ENCODE results near the gene LTBP3. TPM values are rescaled to one million over a fixed set of nuclear protein-coding genes. Genes with fewer than 3 reads are reported as not detected.

The LTBP3 gene
- polyA plus RNA-seq = 0.57 and 1.3 TPM in 2 replicates

DNA sequence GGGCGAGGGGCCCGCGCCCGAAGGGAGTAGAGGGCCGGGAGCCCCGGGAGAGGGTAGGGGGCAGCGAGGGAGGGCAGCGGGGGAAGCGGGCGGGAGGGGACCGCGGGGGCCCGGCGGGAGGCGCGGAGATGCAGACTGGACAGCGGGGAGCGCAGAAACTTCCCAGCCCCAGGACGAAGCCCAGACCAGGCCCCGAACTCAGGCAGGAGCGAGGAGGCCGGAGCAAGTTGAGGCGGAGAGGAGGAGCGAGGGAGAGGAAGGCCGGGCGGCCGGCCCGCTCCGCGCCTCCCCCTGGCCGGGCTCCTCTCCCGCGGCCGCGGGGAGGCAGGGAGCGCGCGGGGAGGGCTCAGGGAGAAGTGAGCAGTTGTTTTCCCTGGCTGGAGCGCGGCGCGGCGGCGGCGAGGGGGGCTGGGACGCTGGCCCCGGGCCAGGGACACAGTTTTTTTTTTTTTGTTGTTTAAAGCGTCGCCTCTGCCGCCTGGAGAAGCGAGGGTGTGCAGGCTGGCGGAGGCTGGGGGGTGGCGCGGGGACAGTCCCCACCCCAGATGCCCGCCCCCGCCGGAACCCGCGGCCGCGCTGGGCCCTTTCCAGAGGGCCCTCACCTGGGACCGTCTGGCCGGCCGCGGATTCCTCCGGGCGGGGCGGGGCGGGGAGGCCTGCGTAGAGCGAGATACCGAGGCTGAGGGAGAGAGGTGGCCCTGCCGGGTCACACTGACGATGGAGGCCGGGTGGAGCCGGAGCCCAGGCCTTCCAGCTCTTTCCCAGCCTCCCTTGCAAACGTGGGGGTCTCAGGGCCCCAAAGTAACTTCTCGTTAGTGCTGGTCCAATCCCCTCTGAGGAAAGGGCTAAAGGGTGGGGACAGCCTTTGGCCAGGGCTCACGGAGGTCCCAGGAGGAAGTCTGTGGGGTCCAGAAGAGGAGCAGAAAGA is at the start of gene LTBP3:
LTBP3 (minus strand) TSS at position 358 of the 928 bp plus-strand sequence. CDS start 400 bp downstream, outside the sequence.

DNA sequence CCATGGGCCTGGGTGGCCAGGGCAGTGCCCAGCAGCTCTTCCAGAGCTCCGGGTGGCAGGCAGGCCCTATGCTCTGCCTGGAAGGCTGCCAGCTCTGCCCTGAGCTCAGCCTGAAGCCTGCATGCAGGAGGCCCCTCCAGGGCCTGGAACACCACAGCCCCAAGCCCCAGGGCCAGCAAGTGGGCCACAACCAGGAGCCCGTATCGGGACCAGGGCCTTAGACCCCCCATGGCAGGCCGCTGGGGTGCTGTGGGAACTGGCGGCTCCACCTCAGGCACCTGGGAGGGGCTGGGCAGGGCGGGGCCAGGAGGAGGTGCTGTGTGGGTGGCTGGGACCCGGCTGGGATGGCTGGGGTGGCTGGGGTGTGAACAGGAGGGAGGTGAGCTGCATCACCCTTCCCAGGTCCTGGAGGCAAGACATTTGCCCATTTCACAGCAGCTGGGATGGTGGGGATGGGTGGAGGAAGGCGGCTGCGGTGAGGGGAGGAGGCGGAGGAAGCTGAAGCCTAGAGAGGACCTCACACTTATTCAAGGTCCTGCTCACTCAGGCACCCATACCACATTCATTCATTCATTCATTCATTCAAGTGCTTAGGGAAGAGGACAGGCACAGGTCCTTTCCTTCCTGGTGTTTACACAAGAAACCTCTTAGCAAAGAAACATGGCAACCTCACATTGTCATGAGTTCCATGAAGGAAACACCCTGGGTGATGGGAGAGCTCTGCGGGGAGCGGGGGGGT is 37.6 kb upstream of the LTBP3 start, which contains the start of gene KCNK7:
KCNK7 (minus strand) TSS at position 258 of the 739 bp plus-strand sequence; CDS start at position 230, 28 bp downstream.

DNA sequence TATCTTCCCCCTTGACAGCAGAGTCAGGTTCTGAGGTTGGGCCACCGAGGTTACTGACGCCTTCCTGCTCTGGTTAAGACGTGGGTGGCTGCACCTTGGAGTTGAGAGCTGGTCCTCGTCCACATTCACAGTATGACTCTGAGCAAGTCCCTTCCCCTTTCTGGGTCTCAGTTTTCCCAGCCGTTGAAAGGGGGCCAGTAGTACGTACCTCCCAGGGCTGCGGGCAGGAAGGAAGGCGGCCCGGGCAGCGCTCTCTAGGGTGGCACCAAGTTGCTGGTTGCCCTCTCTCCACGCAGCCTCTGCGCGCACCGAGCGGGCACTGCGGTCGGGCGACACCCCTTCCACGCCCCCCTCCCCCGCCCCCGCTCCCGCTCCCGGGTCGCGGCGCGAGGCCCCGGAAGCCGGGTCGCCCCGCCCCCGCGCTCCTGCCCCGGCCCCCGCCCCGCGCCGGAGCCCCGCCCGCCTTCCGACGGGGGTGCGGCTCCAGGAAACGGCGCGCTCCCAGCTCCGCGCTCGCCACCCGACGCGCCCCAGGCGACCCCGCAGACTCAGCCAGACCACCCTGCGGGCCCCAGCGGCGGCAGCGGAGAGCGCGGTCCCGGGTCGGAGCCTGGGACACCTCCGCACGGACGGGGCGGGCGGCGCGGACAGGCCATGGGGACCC is 17.5 kb upstream of the LTBP3 start, which contains the start of gene EHBP1L1:
EHBP1L1 (plus strand) TSS at position 486 of the 664 bp plus-strand sequence. CDS start 250 bp downstream, outside the sequence.

DNA sequence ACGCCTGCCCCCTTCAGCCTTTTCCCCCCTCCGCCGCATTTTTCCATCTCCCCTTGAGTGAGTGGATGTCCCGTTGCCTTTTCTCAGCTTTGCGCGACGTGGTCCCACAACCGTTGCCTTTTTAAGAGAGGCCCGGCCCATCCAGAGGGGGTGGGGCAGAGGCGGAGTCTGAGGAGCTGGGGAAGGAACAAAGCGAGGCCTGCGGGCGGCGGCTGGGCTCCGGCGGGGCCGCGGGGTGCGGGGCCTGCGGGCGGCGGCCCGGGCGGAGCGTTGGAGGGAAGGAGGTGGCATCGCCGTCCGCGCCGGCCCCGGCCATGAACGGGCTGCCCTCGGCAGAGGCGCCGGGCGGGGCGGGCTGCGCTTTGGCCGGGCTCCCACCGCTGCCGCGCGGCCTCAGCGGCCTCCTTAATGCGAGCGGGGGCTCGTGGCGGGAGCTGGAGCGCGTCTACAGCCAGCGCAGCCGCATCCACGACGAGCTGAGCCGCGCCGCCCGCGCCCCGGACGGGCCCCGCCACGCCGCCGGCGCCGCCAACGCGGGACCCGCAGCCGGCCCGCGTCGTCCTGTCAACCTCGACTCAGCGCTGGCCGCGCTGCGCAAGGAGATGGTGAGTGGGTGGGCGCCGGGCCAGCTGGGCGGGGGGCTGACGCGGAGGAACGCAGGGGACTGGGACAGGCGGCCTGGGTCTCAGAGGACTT is 14.3 kb upstream of the LTBP3 start, which contains the start of gene FAM89B:
FAM89B (plus strand) TSS at position 183 of the 696 bp plus-strand sequence; CDS start at position 315, 132 bp downstream.

DNA sequence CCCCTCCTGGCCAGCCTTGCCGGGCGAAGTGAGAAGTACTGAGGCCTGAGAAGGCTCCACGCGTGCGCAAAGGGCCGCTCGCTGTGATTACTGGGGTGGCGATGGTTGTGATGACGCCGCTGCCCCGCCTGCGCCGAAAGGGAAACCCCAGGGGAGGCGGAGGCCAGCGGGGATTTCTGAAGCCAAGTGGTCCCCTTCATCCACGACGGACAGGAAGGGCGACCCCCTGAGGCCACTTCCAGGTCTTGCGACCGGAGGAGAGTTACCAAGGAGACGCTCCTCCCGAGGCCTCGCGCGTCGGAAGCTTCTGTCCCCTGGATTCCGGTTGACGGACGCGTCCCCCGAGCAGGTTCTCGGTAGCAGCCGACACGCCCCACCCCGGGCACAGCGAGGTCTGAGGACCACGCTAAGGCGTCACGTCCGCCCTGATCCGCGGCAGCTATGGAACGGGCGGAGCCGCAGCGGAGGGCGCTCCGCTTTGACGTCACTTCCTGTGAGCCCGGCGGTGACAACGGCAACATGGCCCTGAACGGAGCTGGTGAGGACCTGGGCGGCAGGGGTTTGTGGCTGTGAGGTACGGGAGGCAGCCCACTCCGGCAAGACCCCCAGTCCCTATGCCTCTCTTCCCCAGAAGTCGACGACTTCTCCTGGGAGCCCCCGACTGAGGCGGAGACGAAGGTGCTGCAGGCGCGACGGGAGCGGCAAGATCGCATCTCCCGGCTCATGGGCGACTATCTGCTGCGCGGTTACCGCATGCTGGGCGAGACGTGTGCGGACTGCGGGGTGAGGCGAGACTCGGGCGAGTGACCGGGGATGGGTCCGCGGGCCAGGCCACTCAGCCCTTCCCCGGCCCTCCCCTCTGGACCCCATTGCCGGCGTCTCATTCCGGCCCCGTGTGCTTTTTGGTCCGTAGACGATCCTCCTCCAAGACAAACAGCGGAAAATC is 12.1 kb upstream of the LTBP3 start, which contains the start of gene ZNRD2:
ZNRD2 (plus strand) TSS at position 505 of the 946 bp plus-strand sequence; CDS start at position 520, 15 bp downstream.

DNA sequence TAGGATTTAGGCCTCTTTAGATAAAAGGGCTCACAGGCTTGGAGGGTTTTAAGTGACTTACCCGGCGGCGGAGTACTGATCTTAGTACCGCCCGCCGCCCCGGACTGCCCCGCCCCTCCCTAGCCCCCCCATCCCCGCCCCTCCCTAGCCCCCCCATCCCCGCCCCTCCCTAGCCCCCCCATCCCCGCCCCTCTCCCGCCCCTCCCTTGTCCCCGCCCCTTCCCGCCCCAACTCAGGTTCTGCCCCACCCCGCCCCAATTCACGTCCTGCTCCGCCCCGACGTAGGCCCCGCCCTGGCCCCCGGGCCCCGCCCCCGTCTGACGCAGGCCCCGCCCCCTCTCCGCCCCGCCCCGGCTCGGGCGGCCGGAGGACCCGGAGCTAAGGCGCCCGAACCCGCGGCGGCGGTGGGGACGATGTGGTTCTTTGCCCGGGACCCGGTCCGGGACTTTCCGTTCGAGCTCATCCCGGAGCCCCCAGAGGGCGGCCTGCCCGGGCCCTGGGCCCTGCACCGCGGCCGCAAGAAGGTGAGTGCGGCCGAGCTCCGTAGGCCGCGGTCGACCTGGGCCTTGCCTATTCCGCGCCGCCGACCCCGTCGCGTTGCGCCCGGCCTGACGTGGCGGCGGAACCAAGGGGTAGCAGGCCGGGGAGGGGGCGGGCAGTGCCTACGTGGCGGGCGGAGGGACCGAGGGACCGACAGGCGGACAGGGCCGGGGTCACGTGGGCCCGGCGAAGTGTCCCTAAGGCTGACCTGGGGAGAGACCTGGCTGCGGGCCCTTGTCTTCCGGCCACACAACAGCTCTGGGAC is 33.2 kb downstream of the LTBP3 start, which contains the start of gene SCYL1:
SCYL1 (plus strand) TSS at position 343 of the 805 bp plus-strand sequence; CDS start at position 414, 71 bp downstream.

DNA sequence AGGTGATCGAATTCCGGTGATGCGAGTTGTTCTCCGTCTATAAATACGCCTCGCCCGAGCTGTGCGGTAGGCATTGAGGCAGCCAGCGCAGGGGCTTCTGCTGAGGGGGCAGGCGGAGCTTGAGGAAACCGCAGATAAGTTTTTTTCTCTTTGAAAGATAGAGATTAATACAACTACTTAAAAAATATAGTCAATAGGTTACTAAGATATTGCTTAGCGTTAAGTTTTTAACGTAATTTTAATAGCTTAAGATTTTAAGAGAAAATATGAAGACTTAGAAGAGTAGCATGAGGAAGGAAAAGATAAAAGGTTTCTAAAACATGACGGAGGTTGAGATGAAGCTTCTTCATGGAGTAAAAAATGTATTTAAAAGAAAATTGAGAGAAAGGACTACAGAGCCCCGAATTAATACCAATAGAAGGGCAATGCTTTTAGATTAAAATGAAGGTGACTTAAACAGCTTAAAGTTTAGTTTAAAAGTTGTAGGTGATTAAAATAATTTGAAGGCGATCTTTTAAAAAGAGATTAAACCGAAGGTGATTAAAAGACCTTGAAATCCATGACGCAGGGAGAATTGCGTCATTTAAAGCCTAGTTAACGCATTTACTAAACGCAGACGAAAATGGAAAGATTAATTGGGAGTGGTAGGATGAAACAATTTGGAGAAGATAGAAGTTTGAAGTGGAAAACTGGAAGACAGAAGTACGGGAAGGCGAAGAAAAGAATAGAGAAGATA is 59.0 kb downstream of the LTBP3 start, which contains the start of gene MALAT1:
MALAT1 (plus strand) TSS at position 69 of the 736 bp plus-strand sequence.

Other genes with a start within 250 kb of the LTBP3 start
- gene CDC42EP2, start 243.5 kb downstream of the LTBP3 start, polyA plus RNA-seq = 2.8 and 4.2 TPM in 2 replicates
- gene DPF2, start 224.5 kb downstream of the LTBP3 start, polyA plus RNA-seq = 19.0 and 20.5 TPM in 2 replicates
- 1.7 and 1.8 TPM in 2 replicates for gene TIGD3, start 203.6 kb downstream of the LTBP3 start, polyA plus RNA-seq
- 0.51 TPM in 1 of 2 replicates, not detected in the other for gene SLC25A45, start 175.7 kb downstream of the LTBP3 start, polyA plus RNA-seq
- 2.2 and 2.6 TPM in 2 replicates for gene FRMD8, start 171.7 kb downstream of the LTBP3 start, polyA plus RNA-seq
- gene NEAT1, start 135.6 kb downstream of the LTBP3 start, polyA plus RNA-seq = 65.7 and 70.6 TPM in 2 replicates
- gene MALAT1, start 59.3 kb downstream of the LTBP3 start, polyA plus RNA-seq = 70,295 and 74,607 TPM in 2 replicates
- gene SCYL1, start 33.3 kb downstream of the LTBP3 start, polyA plus RNA-seq = 17.9 and 24.7 TPM in 2 replicates
- gene ZNRD2, start 12.1 kb upstream of the LTBP3 start, polyA plus RNA-seq = 9.2 and 18.7 TPM in 2 replicates
- gene FAM89B, start 14.2 kb upstream of the LTBP3 start, polyA plus RNA-seq = 3.2 and 10.1 TPM in 2 replicates
- gene EHBP1L1, start 17.7 kb upstream of the LTBP3 start, polyA plus RNA-seq = not detected in 2 replicates
- gene KCNK7, start 37.4 kb upstream of the LTBP3 start, polyA plus RNA-seq = not detected in 2 replicates
- 0.78 and 1.7 TPM in 2 replicates for gene MAP3K11, start 55.9 kb upstream of the LTBP3 start, polyA plus RNA-seq
- gene PCNX3, start 57.4 kb upstream of the LTBP3 start, polyA plus RNA-seq = 0.74 and 1.5 TPM in 2 replicates
- not detected in 2 replicates for gene SIPA1, start 79.7 kb upstream of the LTBP3 start, polyA plus RNA-seq
- 2.3 and 3.0 TPM in 2 replicates for gene RELA, start 104.6 kb upstream of the LTBP3 start, polyA plus RNA-seq
- gene KAT5, start 153.9 kb upstream of the LTBP3 start, polyA plus RNA-seq = 2.4 and 7.8 TPM in 2 replicates
- 6.6 and 13.0 TPM in 2 replicates for gene RNASEH2C, start 162.4 kb upstream of the LTBP3 start, polyA plus RNA-seq
- 0.08 and 0.35 TPM in 2 replicates for gene AP5B1, start 222.6 kb upstream of the LTBP3 start, polyA plus RNA-seq
- not detected in 2 replicates for gene OVOL1, start 228.7 kb upstream of the LTBP3 start, polyA plus RNA-seq

All from Purkinje cell (primary cell).